Endodermal cell (in vitro differentiated cells): ENCODE results near the gene TEN1. TPM values are rescaled to one million over a fixed set of nuclear protein-coding genes. Genes with fewer than 3 reads are reported as not detected.

ENCODE experiments used
- DNase-seq: peaks from one replicate; pipeline ENCODE4 v3.0.0-alpha.2; 2017
- H3K27ac ChIP-seq: 2 replicates; pipeline ENCODE4 v1.5.1; 2013; ENCODE audit warnings: mild to moderate bottlenecking, low read depth, low read length, moderate library complexity
- H3K27me3 ChIP-seq: 2 replicates; pipeline ENCODE4 v1.6.1; 2013; ENCODE audit warnings: mild to moderate bottlenecking, low read length, moderate library complexity; ENCODE audit not compliant: insufficient read depth, control insufficient read depth, poor library complexity, severe bottlenecking
- H3K36me3 ChIP-seq: 2 replicates; pipeline ENCODE4 v1.7.0; 2013; ENCODE audit warnings: mild to moderate bottlenecking, low read length, moderate library complexity; ENCODE audit not compliant: control insufficient read depth, insufficient read depth
- H3K4me1 ChIP-seq: one replicate; pipeline ENCODE4 v1.7.0; 2013; ENCODE audit warnings: low read length; ENCODE audit not compliant: control insufficient read depth, insufficient read depth
- H3K4me3 ChIP-seq: 2 replicates; pipeline ENCODE4 v1.5.1; 2013; ENCODE audit warnings: mild to moderate bottlenecking, low read length, moderate library complexity
- H3K9ac ChIP-seq: 2 replicates; pipeline ENCODE4 v1.6.1; 2013; ENCODE audit warnings: mild to moderate bottlenecking, low read length, moderate library complexity; ENCODE audit not compliant: poor library complexity, severe bottlenecking; ENCODE audit errors: extremely low read depth
- H3K9me3 ChIP-seq: 2 replicates; pipeline ENCODE4 v1.6.1; 2013; ENCODE audit warnings: mild to moderate bottlenecking, low read length, moderate library complexity; ENCODE audit not compliant: control insufficient read depth
- H3K27ac Mint-ChIP-seq: 2 replicates; pipeline ENCODE4 v1.8.0; 2020; ENCODE audit warnings: mixed read lengths
- H3K27me3 Mint-ChIP-seq: 2 replicates; pipeline ENCODE4 v1.8.0; 2021; ENCODE audit warnings: mild to moderate bottlenecking, mixed read lengths; ENCODE audit not compliant: insufficient read depth
- H3K36me3 Mint-ChIP-seq: 2 replicates; pipeline ENCODE4 v1.8.0; 2020; ENCODE audit warnings: low read depth, mixed read lengths
- H3K4me1 Mint-ChIP-seq: 2 replicates; pipeline ENCODE4 v1.8.0; 2020; ENCODE audit warnings: mixed read lengths
- H3K4me3 Mint-ChIP-seq: 2 replicates; pipeline ENCODE4 v1.8.0; 2020; ENCODE audit warnings: mild to moderate bottlenecking, moderate library complexity, mixed read lengths
- H3K9me3 Mint-ChIP-seq: 2 replicates; pipeline ENCODE4 v1.8.0; 2020; ENCODE audit warnings: mild to moderate bottlenecking, mixed read lengths
- WGBS, 2 experiments: methylation state at CpG; one replicate each; pipeline versions ENCODE4 v1.1.5 to v1.1.7; 2013; ENCODE audit warnings: missing lambda C conversion rate in 2 of 2, mixed read lengths in 1 of 2; ENCODE audit not compliant: insufficient coverage in 1 of 2, insufficient read length in 1 of 2; 5-methylcytosine and 5-hydroxymethylcytosine counted together
- total RNA-seq, 2 donors: library from RNA; stranded (reverse); fragmentation: NEBNext Ultra II Directional in 1 of 2; extraction: Animal tissue kit (Norgen Biotek cat#: 25700) in 1 of 2; gene quantifications; 2 replicates in 1 of 2; 3 replicates in 1 of 2; pipeline ENCODE4 v1.2.1, GENCODE V29; 2021
- TF ChIP-seq, protein P1 (sequence below): fragments of 200-600 bp; sonication (generic); conservative IDR thresholded peaks from 2 replicates; pipeline ENCODE4 v1.5.0; 2021; ENCODE audit warnings: antibody characterized with exemption, mild to moderate bottlenecking

Gene TEN1
- total RNA-seq, 2 donors from 2014 or later, result 12.1 to 15.3 TPM

DNA sequence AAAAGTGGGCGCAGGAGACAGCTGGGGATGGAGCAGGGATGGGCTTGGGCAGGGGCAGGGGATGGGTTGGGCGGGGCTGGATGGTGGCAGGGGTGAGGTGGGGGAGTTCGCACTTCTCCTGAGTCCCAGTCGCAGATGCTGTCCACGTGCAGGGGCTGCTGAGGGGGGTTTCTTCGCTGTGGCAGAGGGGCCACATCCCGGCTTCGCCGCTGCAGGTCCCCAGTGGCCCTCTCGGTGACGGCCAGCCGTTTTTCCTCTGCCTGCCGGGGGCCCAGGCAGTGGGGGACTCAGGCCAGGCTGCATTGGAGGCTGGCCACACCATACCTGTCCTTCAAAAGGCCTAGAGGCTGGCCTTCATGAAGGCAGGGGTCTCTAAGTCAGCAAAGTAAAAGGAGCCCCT is 39.8 kb downstream of the TEN1 start:
- Histone ChIP-seq H3K4me3 (no peak overlapping the region), H3K9me3 (no peaks in the 10 kb centered on the region), H3K9ac (no peak overlapping the region), H3K4me1 (no peaks in the 10 kb centered on the region), H3K36me3 (no peaks in the 10 kb centered on the region), H3K27me3 (no peaks in the 10 kb centered on the region), H3K27ac (no peak overlapping the region)
- Mint-ChIP-seq H3K36me3 (no peaks in the 10 kb centered on the region), H3K9me3 (no peaks in the 10 kb centered on the region), H3K27me3 (peaks cover 13% of the 10 kb centered on the region), H3K27ac (no peak overlapping the region), H3K4me3 (no peak overlapping the region), H3K4me1 (peaks cover 5% of the 10 kb centered on the region)
- TF ChIP-seq, protein P1, sequence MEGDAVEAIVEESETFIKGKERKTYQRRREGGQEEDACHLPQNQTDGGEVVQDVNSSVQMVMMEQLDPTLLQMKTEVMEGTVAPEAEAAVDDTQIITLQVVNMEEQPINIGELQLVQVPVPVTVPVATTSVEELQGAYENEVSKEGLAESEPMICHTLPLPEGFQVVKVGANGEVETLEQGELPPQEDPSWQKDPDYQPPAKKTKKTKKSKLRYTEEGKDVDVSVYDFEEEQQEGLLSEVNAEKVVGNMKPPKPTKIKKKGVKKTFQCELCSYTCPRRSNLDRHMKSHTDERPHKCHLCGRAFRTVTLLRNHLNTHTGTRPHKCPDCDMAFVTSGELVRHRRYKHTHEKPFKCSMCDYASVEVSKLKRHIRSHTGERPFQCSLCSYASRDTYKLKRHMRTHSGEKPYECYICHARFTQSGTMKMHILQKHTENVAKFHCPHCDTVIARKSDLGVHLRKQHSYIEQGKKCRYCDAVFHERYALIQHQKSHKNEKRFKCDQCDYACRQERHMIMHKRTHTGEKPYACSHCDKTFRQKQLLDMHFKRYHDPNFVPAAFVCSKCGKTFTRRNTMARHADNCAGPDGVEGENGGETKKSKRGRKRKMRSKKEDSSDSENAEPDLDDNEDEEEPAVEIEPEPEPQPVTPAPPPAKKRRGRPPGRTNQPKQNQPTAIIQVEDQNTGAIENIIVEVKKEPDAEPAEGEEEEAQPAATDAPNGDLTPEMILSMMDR, result no peak
- no peak for DNase-seq
- 89 to 95% methylated on average over 13 of the region's 13 CpGs for WGBS, 2 experiments

DNA sequence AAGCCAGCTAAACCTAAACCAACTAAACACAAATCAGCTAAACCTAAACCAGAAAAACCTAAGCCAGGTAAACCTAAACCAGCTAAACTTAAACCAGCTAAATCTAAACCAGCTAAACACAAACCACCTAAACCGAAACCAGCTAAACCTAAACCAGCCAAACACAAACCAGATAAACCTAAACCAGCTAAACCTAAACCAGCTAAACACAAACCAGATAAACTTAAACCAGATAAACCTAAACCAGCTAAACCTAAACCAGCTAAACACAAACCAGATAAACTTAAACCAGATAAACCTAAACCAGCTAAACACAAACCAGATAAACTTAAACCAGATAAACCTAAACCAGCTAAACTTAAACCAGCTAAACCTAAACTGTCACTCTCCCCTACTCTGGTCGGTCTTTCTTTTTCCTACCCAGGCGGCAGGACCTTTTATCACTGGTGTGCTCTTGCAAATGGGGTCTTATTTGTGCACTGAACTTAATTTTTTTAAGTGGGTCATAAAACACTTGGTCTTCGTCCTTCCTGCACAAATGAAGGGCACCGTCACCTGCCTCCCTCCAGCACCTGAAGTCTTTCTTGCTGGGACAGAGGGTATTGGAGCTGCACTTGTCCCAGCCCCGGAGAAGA is 40.9 kb downstream of the TEN1 start:
- no peak overlapping the region for H3K4me3 Mint-ChIP-seq
- TF ChIP-seq, protein P1, result no peak

DNA sequence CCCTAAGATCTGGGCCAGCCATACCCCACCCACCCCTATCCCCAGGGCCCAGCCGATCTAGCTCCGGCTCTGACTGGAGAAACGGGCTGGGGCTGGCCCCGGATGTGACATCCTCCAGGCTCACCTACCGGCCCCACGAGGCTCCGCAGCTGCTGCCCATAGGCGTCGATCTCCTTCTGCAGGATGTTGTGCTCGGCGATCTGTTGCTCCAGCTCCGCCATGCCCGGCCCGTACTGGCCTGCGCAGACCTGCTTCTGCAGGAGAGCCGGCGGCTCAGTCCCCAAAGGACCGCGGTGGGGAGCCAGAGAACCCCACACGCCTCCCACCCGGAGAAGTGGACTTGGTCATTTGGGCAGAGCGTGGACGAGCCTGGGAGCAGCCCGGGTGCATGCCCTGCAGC is 43.2 kb downstream of the TEN1 start:
- Histone ChIP-seq H3K9ac (no peak overlapping the region), H3K4me1 (no peaks in the 10 kb centered on the region), H3K4me3 (no peak overlapping the region), H3K27ac (no peak overlapping the region), H3K36me3 (no peaks in the 10 kb centered on the region), H3K9me3 (no peaks in the 10 kb centered on the region), H3K27me3 (no peaks in the 10 kb centered on the region)
- Mint-ChIP-seq H3K36me3 (no peaks in the 10 kb centered on the region), H3K27ac (no peak overlapping the region), H3K4me1 (peaks cover under 1% of the 10 kb centered on the region), H3K4me3 (no peak overlapping the region), H3K27me3 (peaks cover 6% of the 10 kb centered on the region), H3K9me3 (no peaks in the 10 kb centered on the region)
- TF ChIP-seq, protein P1, result no peak
- no peak for DNase-seq
- 90 to 91% methylated on average over 22 to 24 of the region's 24 CpGs for WGBS, 2 experiments

More for the DNA sequence above, 40.9 kb downstream of the TEN1 start:
- H3K4me1 ChIP-seq, result no peaks in the 10 kb centered on the region
- H3K36me3 ChIP-seq, result no peaks in the 10 kb centered on the region
- DNase-seq, result no peak
- H3K9me3 ChIP-seq, result no peaks in the 10 kb centered on the region
- no peak overlapping the region for H3K27ac ChIP-seq
- no peak overlapping the region for H3K9ac ChIP-seq
- H3K4me1 Mint-ChIP-seq, result no peaks in the 10 kb centered on the region
- H3K9me3 Mint-ChIP-seq, result no peaks in the 10 kb centered on the region
- no peak overlapping the region for H3K27ac Mint-ChIP-seq
- 82 to 92% methylated on average over 2 to 6 of the region's 6 CpGs for WGBS, 2 experiments
- H3K4me3 ChIP-seq, result no peak overlapping the region
- peaks cover 12% of the 10 kb centered on the region for H3K27me3 Mint-ChIP-seq
- H3K36me3 Mint-ChIP-seq, result no peaks in the 10 kb centered on the region
- no peaks in the 10 kb centered on the region for H3K27me3 ChIP-seq
